Uterus (tissue), 2 donors: ENCODE results near the gene RPL22.

Experiments used
- POLR2A ChIP-seq, 2 donors: fragments of 450-650 bp; IDR thresholded peaks; one replicate each; pipeline ENCODE4 v1.6.1; 2016; ENCODE audit warnings: antibody characterized with exemption in 2 of 2, mild to moderate bottlenecking in 1 of 2, moderate library complexity in 1 of 2
- TF ChIP-seq, protein P1 (sequence below), 4 experiments: fragments of 200-600 bp in 2 of 4; fragments of 450-650 bp in 2 of 4; sonication (generic) in 2 of 4; IDR thresholded peaks; one replicate each; pipeline ENCODE4 v1.5.1; 2016 to 2019; ENCODE audit warnings: antibody characterized with exemption in 4 of 4, mild to moderate bottlenecking in 2 of 4, moderate library complexity in 1 of 4

GRCh38 chr1:6200188-6200809, 904 bp upstream of the RPL22 start:
- TF ChIP-seq, protein P1, sequence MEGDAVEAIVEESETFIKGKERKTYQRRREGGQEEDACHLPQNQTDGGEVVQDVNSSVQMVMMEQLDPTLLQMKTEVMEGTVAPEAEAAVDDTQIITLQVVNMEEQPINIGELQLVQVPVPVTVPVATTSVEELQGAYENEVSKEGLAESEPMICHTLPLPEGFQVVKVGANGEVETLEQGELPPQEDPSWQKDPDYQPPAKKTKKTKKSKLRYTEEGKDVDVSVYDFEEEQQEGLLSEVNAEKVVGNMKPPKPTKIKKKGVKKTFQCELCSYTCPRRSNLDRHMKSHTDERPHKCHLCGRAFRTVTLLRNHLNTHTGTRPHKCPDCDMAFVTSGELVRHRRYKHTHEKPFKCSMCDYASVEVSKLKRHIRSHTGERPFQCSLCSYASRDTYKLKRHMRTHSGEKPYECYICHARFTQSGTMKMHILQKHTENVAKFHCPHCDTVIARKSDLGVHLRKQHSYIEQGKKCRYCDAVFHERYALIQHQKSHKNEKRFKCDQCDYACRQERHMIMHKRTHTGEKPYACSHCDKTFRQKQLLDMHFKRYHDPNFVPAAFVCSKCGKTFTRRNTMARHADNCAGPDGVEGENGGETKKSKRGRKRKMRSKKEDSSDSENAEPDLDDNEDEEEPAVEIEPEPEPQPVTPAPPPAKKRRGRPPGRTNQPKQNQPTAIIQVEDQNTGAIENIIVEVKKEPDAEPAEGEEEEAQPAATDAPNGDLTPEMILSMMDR (IDR thresholded peaks at IDR 0.05): no peak
- TF ChIP-seq POLR2A (IDR thresholded peaks at IDR 0.05): no peak
